Stimulated activated CD4-positive, alpha-beta T cell treated with anti-CD3 and anti-CD28 coated beads, Interleukin-2, amount 100 ng/mL, for 4 hours (primary cell): ENCODE measurements around the gene SDHB.

Source experiments
- DNase-seq: peaks from one replicate; pipeline ENCODE4 v3.0.0-alpha.2; 2020; ENCODE audit warnings: low read depth

The SDHB gene

GRCh38 chr1:17045634-17046333 is 8.0 kb downstream of the SDHB start:
- no peak for DNase-seq

- no peak for DNase-seq
Observed at GRCh38 chr1:17045150-17045549, 8.7 kb downstream of the SDHB start.

- DNase-seq, result no peak
Observed at GRCh38 chr1:17043676-17044075, 10.2 kb downstream of the SDHB start.

- no peak for DNase-seq
Observed at GRCh38 chr1:17040135-17040534, 13.7 kb downstream of the SDHB start.

GRCh38 chr1:17039522-17039921 is 14.3 kb downstream of the SDHB start:
- no peak for DNase-seq

GRCh38 chr1:17033481-17033880 is 20.4 kb downstream of the SDHB start:
- no peak for DNase-seq

GRCh38 chr1:17032741-17033140 is 21.1 kb downstream of the SDHB start:
- DNase-seq, result no peak

- DNase-seq, result no peak
Observed at GRCh38 chr1:17031436-17031835, 22.4 kb downstream of the SDHB start.

GRCh38 chr1:17030206-17030605 is 23.6 kb downstream of the SDHB start:
- DNase-seq, result no peak

GRCh38 chr1:17028662-17029188 is 25.1 kb downstream of the SDHB start:
- no peak for DNase-seq

- no peak for DNase-seq
Observed at GRCh38 chr1:17027900-17028299, 25.9 kb downstream of the SDHB start.

- DNase-seq, result no peak
Observed at GRCh38 chr1:17027403-17027802, 26.4 kb downstream of the SDHB start.

GRCh38 chr1:17024721-17025120 is 29.1 kb downstream of the SDHB start:
- no peak for DNase-seq

- DNase-seq, result no peak
Observed at GRCh38 chr1:17023573-17023972, 30.3 kb downstream of the SDHB start.

GRCh38 chr1:17023102-17023501 is 30.7 kb downstream of the SDHB start:
- DNase-seq, result no peak

GRCh38 chr1:17021896-17022295 is 31.9 kb downstream of the SDHB start:
- DNase-seq, result no peak

- no peak for DNase-seq
Observed at GRCh38 chr1:17020502-17020901, 33.3 kb downstream of the SDHB start.

- no peak for DNase-seq
Observed at GRCh38 chr1:17018849-17019248, 35.0 kb downstream of the SDHB start.

- no peak for DNase-seq
Observed at GRCh38 chr1:17017435-17017834, 36.4 kb downstream of the SDHB start.

- DNase-seq, result no peak
Observed at GRCh38 chr1:17016317-17016661, 37.5 kb downstream of the SDHB start.

- DNase-seq, result no peak
Observed at GRCh38 chr1:17014671-17015567, 38.9 kb downstream of the SDHB start.

GRCh38 chr1:17013491-17014320 is 40.1 kb downstream of the SDHB start:
- DNase-seq, result no peak
